ENCODE data around the gene HCN2. TPM values are rescaled to one million over a fixed set of nuclear protein-coding genes. Genes with fewer than 3 reads are reported as not detected.

HCN2 gene
- polyA plus RNA-seq, 1 donor from 2014 or later = 4.7 TPM

GRCh38 chr19:556611-557382 is 32.9 kb upstream of the HCN2 start:
- no peaks in the 10 kb centered on the region for H3K79me2 ChIP-seq (replicated peaks; ENCODE audit: insufficient read depth, low read length)
- H3K4me2 ChIP-seq (ENCODE audit: low read length) = no peak overlapping the region
- H3K4me3 ChIP-seq (ENCODE audit: low read length) = no peak overlapping the region
- no peak overlapping the region for H3K27ac ChIP-seq (ENCODE audit: low read length)
- no peaks in the 10 kb centered on the region for H3K27me3 ChIP-seq (ENCODE audit: insufficient read depth, low read depth, low read length)
- no peak overlapping the region for H2AFZ ChIP-seq (ENCODE audit: low read depth, low read length)
- no peaks in the 10 kb centered on the region for H3K36me3 ChIP-seq (ENCODE audit: insufficient read depth, low read length)
- no peaks in the 10 kb centered on the region for H3K9me2 ChIP-seq (ENCODE audit: insufficient read depth, low read length)
- H3F3A ChIP-seq (ENCODE audit: insufficient read depth, low read length, poor library complexity, severe bottlenecking) = no peaks in the 10 kb centered on the region
- no peaks in the 10 kb centered on the region for H3K9me3 ChIP-seq (ENCODE audit: low read length)
- no peak overlapping the region for H3K9ac ChIP-seq (ENCODE audit: low read length)
- no peak for TF ChIP-seq CTCF (IDR thresholded peaks at IDR 0.05; ENCODE audit: poor library complexity, severe bottlenecking)
- no peak for TF ChIP-seq RAD21 (conservative IDR thresholded peaks at IDR 0.05)
- no peak for TF ChIP-seq MXI1 (conservative IDR thresholded peaks at IDR 0.05; ENCODE audit: poor library complexity, severe bottlenecking)
- TF ChIP-seq POLR2AphosphoS5 (IDR thresholded peaks at IDR 0.05) = no peak
- no peak for TF ChIP-seq SMC3 (conservative IDR thresholded peaks at IDR 0.05; ENCODE audit: poor library complexity)
- TF ChIP-seq EZH2 (IDR thresholded peaks at IDR 0.05; ENCODE audit: borderline replicate concordance, insufficient read depth, low read length, poor library complexity, severe bottlenecking) = no peak
- no peak for TF ChIP-seq REST (IDR thresholded peaks at IDR 0.05; ENCODE audit: borderline replicate concordance)
- no peak for TF ChIP-seq TAF1 (IDR thresholded peaks at IDR 0.05; ENCODE audit: low read depth)
- no peak for TF ChIP-seq EP300 (conservative IDR thresholded peaks at IDR 0.05; ENCODE audit: poor library complexity, severe bottlenecking)
- H4K20me1 ChIP-seq (ENCODE audit: insufficient read depth) = no peaks in the 10 kb centered on the region

GRCh38 chr19:558770-559439 is 30.8 kb upstream of the HCN2 start:
- Histone ChIP-seq H3K79me2 (replicated peaks; ENCODE audit: insufficient read depth, low read length) (no peaks in the 10 kb centered on the region), H4K20me1 (ENCODE audit: insufficient read depth) (no peaks in the 10 kb centered on the region), H3K4me3 (ENCODE audit: low read length) (no peak overlapping the region), H3K27me3 (ENCODE audit: insufficient read depth, low read depth, low read length) (no peaks in the 10 kb centered on the region), H3K9me3 (ENCODE audit: low read length) (no peaks in the 10 kb centered on the region), H3K9ac (ENCODE audit: low read length) (no peak overlapping the region), H3K4me2 (ENCODE audit: low read length) (no peak overlapping the region), H3K9me2 (ENCODE audit: insufficient read depth, low read length) (no peaks in the 10 kb centered on the region), H3K27ac (ENCODE audit: low read length) (no peak overlapping the region), H3K36me3 (ENCODE audit: insufficient read depth, low read length) (no peaks in the 10 kb centered on the region), H2AFZ (ENCODE audit: low read depth, low read length) (no peak overlapping the region), H3F3A (ENCODE audit: insufficient read depth, low read length, poor library complexity, severe bottlenecking) (no peaks in the 10 kb centered on the region)
- TF ChIP-seq EP300 (conservative IDR thresholded peaks at IDR 0.05; ENCODE audit: poor library complexity, severe bottlenecking) = no peak
- TF ChIP-seq POLR2AphosphoS5 (IDR thresholded peaks at IDR 0.05) = no peak
- TF ChIP-seq TAF1 (IDR thresholded peaks at IDR 0.05; ENCODE audit: low read depth) = no peak
- TF ChIP-seq MXI1 (conservative IDR thresholded peaks at IDR 0.05; ENCODE audit: poor library complexity, severe bottlenecking) = no peak
- no peak for TF ChIP-seq REST (IDR thresholded peaks at IDR 0.05; ENCODE audit: borderline replicate concordance)
- no peak for TF ChIP-seq CTCF (IDR thresholded peaks at IDR 0.05; ENCODE audit: poor library complexity, severe bottlenecking)
- TF ChIP-seq SMC3 (conservative IDR thresholded peaks at IDR 0.05; ENCODE audit: poor library complexity) = no peak
- TF ChIP-seq RAD21 (conservative IDR thresholded peaks at IDR 0.05) = no peak
- TF ChIP-seq EZH2 (IDR thresholded peaks at IDR 0.05; ENCODE audit: borderline replicate concordance, insufficient read depth, low read length, poor library complexity, severe bottlenecking) = no peak

All from neural cell (in vitro differentiated cells).